HCT116 (cell line): ENCODE data around the gene GIGYF1. TPM values are rescaled to one million over a fixed set of nuclear protein-coding genes. Genes with fewer than 3 reads are reported as not detected.

Experiments used
- ATAC-seq: fragments of 200-7000 bp; cut with Tn5 transposase; 2 replicates; pipeline ENCODE4 v1.9.1; 2020; ENCODE audit warnings: mild to moderate bottlenecking, moderate library complexity
- BruUV-seq: library from RNA; stranded (reverse); fragments of 400-500 nt; replicated peaks from 2 replicates; lab custom pipeline; 2021; lab: Mats Ljungman, UMichigan
- CTCF ChIA-PET: fragments of 300-600 bp; sonication (Branson Sonifier 250); formaldehyde crosslinking; loops from one replicate; lab custom pipeline; 2021; ENCODE audit warnings: antibody characterized with exemption; lab: Charles Lee
- POLR2A ChIA-PET: fragments of 300-600, 350-600 bp; sonication (Branson Sonifier 250); formaldehyde crosslinking; loops from one replicate; lab custom pipeline; 2021; ENCODE audit warnings: antibody characterized with exemption; lab: Charles Lee
- RAD21 ChIA-PET, 2 experiments: fragments of 300-600 bp; sonication (Branson Sonifier 250); formaldehyde crosslinking; loops; one replicate each; lab custom pipeline; 2023; ENCODE audit warnings: low total read pairs in 2 of 2; ENCODE audit not compliant: uncharacterized antibody in 2 of 2, unreplicated experiment in 2 of 2, low non-redundant PET in 1 of 2; lab: Charles Lee
- DNase-seq: peaks from one replicate; pipeline ENCODE4 v3.0.0-alpha.2; 2010; ENCODE audit warnings: low read depth, low spot score
- H2AFZ ChIP-seq: fragments of 200-600 bp; shearing (Covaris generic), sonication (generic); 2 replicates; pipeline ENCODE4 v1.6.1; 2017; ENCODE audit warnings: low read depth, mixed run types, mixed read lengths, antibody characterized with exemption, low read length; ENCODE audit not compliant: poor library complexity, severe bottlenecking
- H3K27ac ChIP-seq: 2 replicates; pipeline ENCODE4 v1.5.1; 2012; ENCODE audit warnings: low read depth, low read length
- H3K27me3 ChIP-seq: fragments of 200-600 bp; sonication (generic); 2 replicates; pipeline ENCODE4 v1.6.1; 2016; ENCODE audit warnings: mixed run types, low read length, mixed read lengths; ENCODE audit not compliant: insufficient read depth
- H3K36me3 ChIP-seq, 2 experiments: fragments of 200-500 bp in 1 of 2; fragments of 200-600 bp in 1 of 2; sonication (Bioruptor generic) in 1 of 2; sonication (generic) in 1 of 2; 2 replicates each; pipeline versions ENCODE4 v1.5.1 to v1.6.1; 2014 to 2016; ENCODE audit warnings: low read length in 2 of 2, inconsistent platforms in 1 of 2, mixed read lengths in 1 of 2, mixed run types in 1 of 2; ENCODE audit not compliant: insufficient read depth in 2 of 2, control insufficient read depth in 1 of 2
- H3K4me1 ChIP-seq, 2 experiments: fragments of 200-600 bp in 1 of 2; sonication (generic) in 1 of 2; 2 replicates each; pipeline versions ENCODE4 v1.5.1 to v1.6.1; 2012 to 2017; ENCODE audit warnings: low read length in 2 of 2, inconsistent platforms in 1 of 2, mild to moderate bottlenecking in 1 of 2, mixed read lengths in 1 of 2, mixed run types in 1 of 2, moderate library complexity in 1 of 2; ENCODE audit not compliant: insufficient read depth in 2 of 2, control insufficient read depth in 1 of 2
- H3K4me2 ChIP-seq: fragments of 200-600 bp; sonication (generic); 2 replicates; pipeline ENCODE4 v1.6.1; 2017; ENCODE audit warnings: mixed run types, low read length, mixed read lengths
- H3K4me3 ChIP-seq, 2 experiments: fragments of 200-600 bp in 1 of 2; sonication (generic) in 1 of 2; replicated peaks in 1 of 2; 2 replicates each; pipeline ENCODE4 v1.5.1; 2011 to 2016; ENCODE audit warnings: low read length in 2 of 2, control low read depth in 1 of 2, low read depth in 1 of 2, mild to moderate bottlenecking in 1 of 2, mixed read lengths in 1 of 2, mixed run types in 1 of 2
- H3K79me2 ChIP-seq: fragments of 200-600 bp; sonication (generic); 2 replicates; pipeline ENCODE4 v1.6.1; 2017; ENCODE audit warnings: mild to moderate bottlenecking, mixed run types, low read length, moderate library complexity, mixed read lengths; ENCODE audit not compliant: insufficient read depth
- H3K9ac ChIP-seq: fragments of 200-600 bp; sonication (generic); 2 replicates; pipeline ENCODE4 v1.6.1; 2016; ENCODE audit warnings: low read length, mixed read lengths
- H3K9me2 ChIP-seq: fragments of 200-600 bp; sonication (generic), shearing (Covaris generic); 2 replicates; pipeline ENCODE4 v1.6.1; 2017; ENCODE audit warnings: mixed run types, mild to moderate bottlenecking, moderate library complexity; ENCODE audit not compliant: insufficient read depth
- H3K9me3 ChIP-seq, 2 experiments: fragments of 200-500 bp in 1 of 2; fragments of 200-600 bp in 1 of 2; sonication (Bioruptor generic) in 1 of 2; sonication (generic) in 1 of 2; 2 replicates each; pipeline ENCODE4 v1.6.1; 2014 to 2017; ENCODE audit warnings: low read length in 2 of 2, mixed read lengths in 2 of 2, inconsistent platforms in 1 of 2, low read depth in 1 of 2, mild to moderate bottlenecking in 1 of 2, mixed run types in 1 of 2, moderate library complexity in 1 of 2; ENCODE audit not compliant: control insufficient read depth in 1 of 2, insufficient read depth in 1 of 2
- H4K20me1 ChIP-seq: fragments of 200-600 bp; sonication (generic), shearing (Covaris generic); 2 replicates; pipeline ENCODE4 v1.6.1; 2017; ENCODE audit warnings: mixed run types, mild to moderate bottlenecking, moderate library complexity; ENCODE audit not compliant: insufficient read depth
- EZH2 ChIP-seq: fragments of 200-600 bp; sonication (generic); IDR thresholded peaks from 2 replicates; pipeline ENCODE4 v1.6.1; 2017; ENCODE audit warnings: antibody characterized with exemption, mixed run types
- EZH2phosphoT487 ChIP-seq: fragments of 200-600 bp; IDR thresholded peaks from 2 replicates; pipeline ENCODE4 v1.6.1; 2018; ENCODE audit warnings: antibody characterized with exemption, borderline replicate concordance
- JUND ChIP-seq: IDR thresholded peaks from 2 replicates; pipeline ENCODE4 v1.6.1; 2012
- ZFX ChIP-seq: fragments of 450-650 bp; IDR thresholded peaks from 2 replicates; pipeline ENCODE4 v1.6.1; 2017
- intact Hi-C: fragments of 100-400 bp; cut with micrococcal nuclease; formaldehyde crosslinking; loops from 2 replicates; pipeline ENCODE4 v1.10.0; 2022
- total RNA-seq: library from RNA; stranded (reverse); gene quantifications from one replicate; pipeline ENCODE4 v1.2.1, GENCODE V29; 2021; ENCODE audit not compliant: unreplicated experiment
- TF ChIP-seq, protein P1 (sequence below): IDR thresholded peaks from 2 replicates; pipeline ENCODE4 v1.6.1; 2012
- TF ChIP-seq, protein P2 (sequence below): IDR thresholded peaks from 2 replicates; pipeline ENCODE4 v1.6.1; 2011; ENCODE audit warnings: mild to moderate bottlenecking, low read length, moderate library complexity; ENCODE audit not compliant: insufficient replicate concordance; ENCODE audit errors: extremely low read depth
- TF ChIP-seq, protein P3 (sequence below), 3 experiments: fragments of 200-600 bp in 1 of 3; sonication (generic) in 1 of 3; IDR thresholded peaks in 2 of 3; conservative IDR thresholded peaks in 1 of 3; 2 replicates each; pipeline ENCODE4 v1.5.1; 2012 to 2017; ENCODE audit warnings: low read depth in 2 of 3, low read length in 2 of 3, antibody characterized with exemption in 1 of 3, borderline replicate concordance in 1 of 3, control low read depth in 1 of 3, mild to moderate bottlenecking in 1 of 3, mixed read lengths in 1 of 3, mixed run types in 1 of 3, moderate library complexity in 1 of 3; ENCODE audit not compliant: insufficient read depth in 1 of 3

Gene GIGYF1
- total RNA-seq, 1 experiment from 2014 or later = 59.7 TPM

DNA sequence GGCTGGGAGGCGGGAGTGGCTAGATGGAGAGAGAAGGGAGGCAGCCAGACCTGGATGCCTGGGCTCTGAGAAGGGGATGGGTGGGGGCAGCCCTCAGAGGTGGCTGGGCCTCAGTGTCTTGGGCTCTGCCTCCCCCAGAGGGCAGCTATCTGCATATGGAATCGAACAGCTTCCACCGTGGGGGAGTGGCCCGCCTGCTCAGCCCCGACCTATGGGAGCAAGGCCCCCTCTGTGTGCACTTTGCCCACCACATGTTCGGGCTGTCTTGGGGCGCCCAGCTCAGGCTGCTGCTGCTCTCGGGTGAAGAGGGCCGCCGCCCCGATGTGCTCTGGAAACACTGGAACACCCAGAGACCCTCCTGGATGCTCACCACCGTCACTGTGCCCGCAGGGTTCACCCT is 42.6 kb upstream of the GIGYF1 start:
- ChIA-PET POLR2A (no interaction called here), CTCF (no interaction called here), RAD21 (no interaction called here)
- no peak for DNase-seq
- Histone ChIP-seq H3K27ac (no peak overlapping the region), H3K4me1 (no peaks in the 10 kb centered on the region), H4K20me1 (no peaks in the 10 kb centered on the region), H3K27me3 (no peaks in the 10 kb centered on the region), H3K9me3 (no peaks in the 10 kb centered on the region), H3K4me2 (no peak overlapping the region), H3K4me3 (no peak overlapping the region), H2AFZ (no peak overlapping the region), H3K36me3 (no peaks in the 10 kb centered on the region), H3K79me2 (no peaks in the 10 kb centered on the region), H3K9ac (no peak overlapping the region), H3K9me2 (no peaks in the 10 kb centered on the region)
- intact Hi-C loops = no loop called here
- BruUV-seq = no TSS peak
- ATAC-seq = no peak
- TF ChIP-seq, protein P1, sequence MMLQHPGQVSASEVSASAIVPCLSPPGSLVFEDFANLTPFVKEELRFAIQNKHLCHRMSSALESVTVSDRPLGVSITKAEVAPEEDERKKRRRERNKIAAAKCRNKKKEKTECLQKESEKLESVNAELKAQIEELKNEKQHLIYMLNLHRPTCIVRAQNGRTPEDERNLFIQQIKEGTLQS = no peak
- TF ChIP-seq JUND (no peak), ZFX (no peak)

DNA sequence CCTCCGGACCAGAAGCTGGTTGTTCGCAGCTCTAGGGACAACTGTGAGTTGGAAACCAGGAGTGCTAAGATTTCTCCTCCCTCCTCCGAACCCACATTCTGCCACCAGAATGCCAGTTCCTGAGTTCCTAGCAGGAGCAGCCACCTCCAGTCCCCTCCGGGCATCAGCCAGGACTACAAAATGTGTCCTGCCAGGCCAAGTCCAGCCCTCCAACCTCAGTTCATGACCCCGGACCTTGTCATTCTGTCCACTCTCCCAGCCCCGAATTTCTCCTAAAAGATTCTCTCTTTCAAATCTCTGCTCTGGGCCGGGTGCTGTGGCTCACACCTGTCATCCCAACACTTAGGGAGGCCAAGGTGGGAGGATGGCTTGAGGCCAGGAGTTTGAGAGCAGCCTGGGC is 41.7 kb upstream of the GIGYF1 start:
- Histone ChIP-seq H3K79me2 (no peaks in the 10 kb centered on the region), H3K9ac (no peak overlapping the region), H3K4me1 (no peaks in the 10 kb centered on the region), H2AFZ (no peak overlapping the region), H3K36me3 (no peaks in the 10 kb centered on the region), H3K9me2 (no peaks in the 10 kb centered on the region), H3K27ac (no peak overlapping the region), H3K27me3 (no peaks in the 10 kb centered on the region), H3K4me3 (no peak overlapping the region), H4K20me1 (no peaks in the 10 kb centered on the region), H3K9me3 (no peaks in the 10 kb centered on the region), H3K4me2 (no peak overlapping the region)
- intact Hi-C loops = no loop called here
- ATAC-seq = no peak
- no peak for DNase-seq
- no TSS peak for BruUV-seq
- CTCF ChIA-PET = no interaction called here
- POLR2A ChIA-PET = no interaction called here
- TF ChIP-seq, protein P2, sequence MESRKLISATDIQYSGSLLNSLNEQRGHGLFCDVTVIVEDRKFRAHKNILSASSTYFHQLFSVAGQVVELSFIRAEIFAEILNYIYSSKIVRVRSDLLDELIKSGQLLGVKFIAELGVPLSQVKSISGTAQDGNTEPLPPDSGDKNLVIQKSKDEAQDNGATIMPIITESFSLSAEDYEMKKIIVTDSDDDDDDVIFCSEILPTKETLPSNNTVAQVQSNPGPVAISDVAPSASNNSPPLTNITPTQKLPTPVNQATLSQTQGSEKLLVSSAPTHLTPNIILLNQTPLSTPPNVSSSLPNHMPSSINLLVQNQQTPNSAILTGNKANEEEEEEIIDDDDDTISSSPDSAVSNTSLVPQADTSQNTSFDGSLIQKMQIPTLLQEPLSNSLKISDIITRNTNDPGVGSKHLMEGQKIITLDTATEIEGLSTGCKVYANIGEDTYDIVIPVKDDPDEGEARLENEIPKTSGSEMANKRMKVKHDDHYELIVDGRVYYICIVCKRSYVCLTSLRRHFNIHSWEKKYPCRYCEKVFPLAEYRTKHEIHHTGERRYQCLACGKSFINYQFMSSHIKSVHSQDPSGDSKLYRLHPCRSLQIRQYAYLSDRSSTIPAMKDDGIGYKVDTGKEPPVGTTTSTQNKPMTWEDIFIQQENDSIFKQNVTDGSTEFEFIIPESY = no peak
- TF ChIP-seq, protein P3, sequence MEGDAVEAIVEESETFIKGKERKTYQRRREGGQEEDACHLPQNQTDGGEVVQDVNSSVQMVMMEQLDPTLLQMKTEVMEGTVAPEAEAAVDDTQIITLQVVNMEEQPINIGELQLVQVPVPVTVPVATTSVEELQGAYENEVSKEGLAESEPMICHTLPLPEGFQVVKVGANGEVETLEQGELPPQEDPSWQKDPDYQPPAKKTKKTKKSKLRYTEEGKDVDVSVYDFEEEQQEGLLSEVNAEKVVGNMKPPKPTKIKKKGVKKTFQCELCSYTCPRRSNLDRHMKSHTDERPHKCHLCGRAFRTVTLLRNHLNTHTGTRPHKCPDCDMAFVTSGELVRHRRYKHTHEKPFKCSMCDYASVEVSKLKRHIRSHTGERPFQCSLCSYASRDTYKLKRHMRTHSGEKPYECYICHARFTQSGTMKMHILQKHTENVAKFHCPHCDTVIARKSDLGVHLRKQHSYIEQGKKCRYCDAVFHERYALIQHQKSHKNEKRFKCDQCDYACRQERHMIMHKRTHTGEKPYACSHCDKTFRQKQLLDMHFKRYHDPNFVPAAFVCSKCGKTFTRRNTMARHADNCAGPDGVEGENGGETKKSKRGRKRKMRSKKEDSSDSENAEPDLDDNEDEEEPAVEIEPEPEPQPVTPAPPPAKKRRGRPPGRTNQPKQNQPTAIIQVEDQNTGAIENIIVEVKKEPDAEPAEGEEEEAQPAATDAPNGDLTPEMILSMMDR (IDR thresholded peaks at IDR 0.05 in 2 of 3, conservative IDR thresholded peaks at IDR 0.05 in 1 of 3; ENCODE audit: borderline replicate concordance in 1 of 3, insufficient read depth in 1 of 3, low read depth in 2 of 3, low read length in 2 of 3) = no peak
- no peak for TF ChIP-seq EZH2phosphoT487
- TF ChIP-seq EZH2 = no peak
- RAD21 ChIA-PET = no interaction called here
